K562 (cell line): ENCODE measurements around the gene GAB1. TPM values are rescaled to one million over a fixed set of nuclear protein-coding genes. Genes with fewer than 3 reads are reported as not detected.

Source experiments
- ATF7 ChIP-seq: fragments of 450-650 bp; IDR thresholded peaks from 2 replicates; pipeline ENCODE4 v1.7.1; 2014; ENCODE audit warnings: mild to moderate bottlenecking, moderate library complexity
- BCLAF1 ChIP-seq, 2 experiments: fragments of 450-650 bp in 1 of 2; IDR thresholded peaks; 2 replicates each; pipeline ENCODE4 v1.6.1; 2011 to 2017; ENCODE audit warnings: low read depth in 2 of 2, antibody characterized with exemption in 1 of 2, borderline replicate concordance in 1 of 2, low read length in 1 of 2, mild to moderate bottlenecking in 1 of 2, mixed read lengths in 1 of 2; ENCODE audit not compliant: control insufficient read depth in 1 of 2
- CBFB ChIP-seq: sonication (generic); formaldehyde crosslinking; IDR thresholded peaks from 2 replicates; pipeline ENCODE4 v1.4.0; 2020; ENCODE audit warnings: mild to moderate bottlenecking, missing genetic modification reagents
- CBX5 ChIP-seq: IDR thresholded peaks from 2 replicates; pipeline ENCODE4 v1.6.1; 2014; ENCODE audit warnings: low read depth, borderline replicate concordance
- CSDE1 ChIP-seq, 2 experiments: fragments of 450-650 bp; IDR thresholded peaks; 2 replicates each; pipeline ENCODE4 v1.6.1; 2016; ENCODE audit warnings: mild to moderate bottlenecking in 1 of 2
- HMG20B ChIP-seq: fragments of 250-450 bp; sonication (Bioruptor Pico); IDR thresholded peaks from 2 replicates; pipeline ENCODE4 v1.5.0; 2021; ENCODE audit warnings: mild to moderate bottlenecking
- MAFG ChIP-seq: fragments of 450-650 bp; conservative IDR thresholded peaks from 2 replicates; pipeline ENCODE4 v1.6.1; 2016; ENCODE audit warnings: missing genetic modification characterization, missing compliant biosample characterization
- PHB ChIP-seq: fragments of 250-450 bp; sonication (Bioruptor Pico); IDR thresholded peaks from 2 replicates; pipeline ENCODE4 v1.5.0; 2021
- RBM14 ChIP-seq: fragments of 200-400 bp; formaldehyde crosslinking; IDR thresholded peaks from 2 replicates; pipeline ENCODE4 v1.6.1; 2018; ENCODE audit warnings: low read depth, mild to moderate bottlenecking, low read length, moderate library complexity, borderline replicate concordance; ENCODE audit not compliant: insufficient read depth
- THAP12 ChIP-seq: fragments of 250-450 bp; sonication (Bioruptor Pico); IDR thresholded peaks from 2 replicates; pipeline ENCODE4 v1.9.0; 2021; ENCODE audit warnings: mild to moderate bottlenecking, inconsistent platforms
- ZBTB9 ChIP-seq: fragments of 450-650 bp; formaldehyde crosslinking; IDR thresholded peaks from 2 replicates; pipeline ENCODE4 v1.4.0; 2020; ENCODE audit warnings: mild to moderate bottlenecking, moderate library complexity
- ZC3H4 ChIP-seq: sonication (generic); formaldehyde crosslinking; IDR thresholded peaks from 2 replicates; pipeline ENCODE4 v1.9.0; 2021; ENCODE audit warnings: missing genetic modification reagents, borderline replicate concordance
- ZNF146 ChIP-seq: IDR thresholded peaks from one replicate; pipeline ENCODE4 v1.6.1; 2018; ENCODE audit warnings: missing compliant biosample characterization; ENCODE audit not compliant: unreplicated experiment
- ZNF431 ChIP-seq: sonication (generic); formaldehyde crosslinking; IDR thresholded peaks from 2 replicates; pipeline ENCODE4 v1.8.0; 2022; ENCODE audit warnings: mild to moderate bottlenecking, missing genetic modification reagents
- ZNF586 ChIP-seq: fragments of 450-650 bp; formaldehyde crosslinking; conservative IDR thresholded peaks from 2 replicates; pipeline ENCODE4 v1.4.0; 2020; ENCODE audit warnings: mild to moderate bottlenecking, moderate library complexity
- ZNF766 ChIP-seq: fragments of 200-800 bp; sonication (Bioruptor generic); conservative IDR thresholded peaks from 2 replicates; pipeline ENCODE4 v1.6.1; 2016; ENCODE audit warnings: missing genetic modification characterization, missing compliant biosample characterization
- polyA plus RNA-seq, 8 experiments: library from polyadenylated mRNA; depleted of rRNA in 4 of 8; stranded (reverse) in 5 of 8; unstranded in 3 of 8; fragments of >200 nt; fragmentation: Nextera tagmentation in 2 of 8; fragmentation: Illumina TruSeq in 1 of 8; extraction: Ambion mirVana in 2 of 8; extraction: Trizol in 1 of 8; gene quantifications; 2 replicates each; pipeline versions ENCODE4 v1.2.1 to v1.2.3, GENCODE V29; 2011 to 2014; ENCODE audit warnings: inconsistent platforms in 1 of 8, missing spikeins in 1 of 8
- total RNA-seq, 7 experiments: library from RNA; depleted of rRNA in 6 of 7; stranded (reverse); fragments of >200 nt in 6 of 7; fragmentation: Illumina TruSeq in 2 of 7; extraction: Trizol in 2 of 7; gene quantifications; 2 replicates each; pipeline versions ENCODE4 v1.2.1 to v1.2.3, GENCODE V29; 2011 to 2021; ENCODE audit warnings: low replicate concordance in 1 of 7
- TF ChIP-seq, protein P1 (sequence below), 3 experiments: fragments of 200-800 bp in 1 of 3; sonication (Bioruptor generic) in 1 of 3; sonication (generic) in 1 of 3; formaldehyde crosslinking in 1 of 3; IDR thresholded peaks; 2 replicates each; pipeline versions ENCODE4 v1.6.1 to v1.8.0; 2016 to 2022; ENCODE audit warnings: mild to moderate bottlenecking in 2 of 3, missing compliant biosample characterization in 2 of 3, missing genetic modification characterization in 2 of 3, missing genetic modification reagents in 1 of 3

Gene GAB1
- total and polyA plus RNA-seq, 9 of the 15 experiments (the other 6 are each of a cell fraction or from before 2014, with no cell fraction given), result 1.3 to 14.6 (median 7.5) TPM

GRCh38 chr4:143513314-143514168 is 176.9 kb downstream of the GAB1 start, which contains the start of gene SMARCA5 (continued):
- no peak for TF ChIP-seq MAFG (tag)
- no peak for TF ChIP-seq PHB (CRISPR knock-in tag)
- no peak for TF ChIP-seq CSDE1 (IDR thresholded peaks at IDR 0.05)
- no peak for TF ChIP-seq ZBTB9 (CRISPR knock-in tag)
- peak; percentile 37; the same call in 1 of the 2 replicates for TF ChIP-seq CBFB (CRISPR knock-in tag)
- no peak for TF ChIP-seq CBX5
- no peak for TF ChIP-seq RBM14
- no peak for TF ChIP-seq BCLAF1 (IDR thresholded peaks at IDR 0.05; ENCODE audit: borderline replicate concordance in 1 of 2, control insufficient read depth in 1 of 2, low read depth in 2 of 2, low read length in 1 of 2)
- no peak for TF ChIP-seq ZNF146
- TF ChIP-seq, protein P1, sequence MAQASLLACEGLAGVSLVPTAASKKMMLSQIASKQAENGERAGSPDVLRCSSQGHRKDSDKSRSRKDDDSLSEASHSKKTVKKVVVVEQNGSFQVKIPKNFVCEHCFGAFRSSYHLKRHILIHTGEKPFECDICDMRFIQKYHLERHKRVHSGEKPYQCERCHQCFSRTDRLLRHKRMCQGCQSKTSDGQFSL (CRISPR knock-in tag; IDR thresholded peaks at IDR 0.05), result no peak
- TF ChIP-seq, protein P1 (tag; IDR thresholded peaks at IDR 0.05), result no peak
- TF ChIP-seq ATF7, result peak; percentile 80
- no peak for TF ChIP-seq HMG20B (CRISPR knock-in tag)
- TF ChIP-seq ZNF431, result 0 out of 2 replicates have a peak, but pooled peaks have one; percentile 34
- no peak; the same call in 1 of the 2 replicates for TF ChIP-seq ZC3H4 (CRISPR knock-in tag)
- TF ChIP-seq ZNF766 (CRISPR knock-in tag), result no peak
- no peak for TF ChIP-seq ZNF586 (CRISPR knock-in tag)
- no peak for TF ChIP-seq THAP12 (CRISPR knock-in tag)
